GM12874 (cell line): ENCODE measurements around the gene ZNF683.

ENCODE experiments used
- TF ChIP-seq, protein P1 (sequence below): IDR thresholded peaks from 2 replicates; pipeline ENCODE4 v1.5.1; 2011; ENCODE audit warnings: low read depth, mild to moderate bottlenecking, control low read depth, low read length, moderate library complexity; ENCODE audit not compliant: insufficient read depth

Gene ZNF683

DNA sequence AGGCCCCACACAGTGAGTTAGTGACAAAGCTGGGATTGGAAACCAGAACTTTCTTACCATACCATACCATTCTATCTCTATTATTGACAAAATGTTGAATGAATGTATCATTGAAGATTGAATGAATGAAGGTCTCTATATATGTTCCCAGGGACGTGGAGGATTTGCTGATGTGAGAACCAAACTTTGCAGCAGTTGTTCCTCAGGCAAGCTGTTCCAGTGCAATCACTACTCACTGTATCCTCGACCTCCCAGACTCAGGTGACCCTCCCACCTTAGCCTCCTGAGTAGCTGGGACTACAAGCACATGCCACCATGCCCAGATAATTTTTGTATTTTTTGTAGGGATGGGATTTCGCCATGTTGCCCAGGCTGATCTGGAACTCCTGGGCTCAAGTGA, 26.5 kb upstream of the ZNF683 start:
- TF ChIP-seq, protein P1, sequence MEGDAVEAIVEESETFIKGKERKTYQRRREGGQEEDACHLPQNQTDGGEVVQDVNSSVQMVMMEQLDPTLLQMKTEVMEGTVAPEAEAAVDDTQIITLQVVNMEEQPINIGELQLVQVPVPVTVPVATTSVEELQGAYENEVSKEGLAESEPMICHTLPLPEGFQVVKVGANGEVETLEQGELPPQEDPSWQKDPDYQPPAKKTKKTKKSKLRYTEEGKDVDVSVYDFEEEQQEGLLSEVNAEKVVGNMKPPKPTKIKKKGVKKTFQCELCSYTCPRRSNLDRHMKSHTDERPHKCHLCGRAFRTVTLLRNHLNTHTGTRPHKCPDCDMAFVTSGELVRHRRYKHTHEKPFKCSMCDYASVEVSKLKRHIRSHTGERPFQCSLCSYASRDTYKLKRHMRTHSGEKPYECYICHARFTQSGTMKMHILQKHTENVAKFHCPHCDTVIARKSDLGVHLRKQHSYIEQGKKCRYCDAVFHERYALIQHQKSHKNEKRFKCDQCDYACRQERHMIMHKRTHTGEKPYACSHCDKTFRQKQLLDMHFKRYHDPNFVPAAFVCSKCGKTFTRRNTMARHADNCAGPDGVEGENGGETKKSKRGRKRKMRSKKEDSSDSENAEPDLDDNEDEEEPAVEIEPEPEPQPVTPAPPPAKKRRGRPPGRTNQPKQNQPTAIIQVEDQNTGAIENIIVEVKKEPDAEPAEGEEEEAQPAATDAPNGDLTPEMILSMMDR, result no peak

GRCh38 chr1:26395754-26396153, 23.2 kb upstream of the ZNF683 start:
- TF ChIP-seq, protein P1, result no peak

- TF ChIP-seq, protein P1, result peak; percentile 58; the same call in 1 of the 2 replicates
Measured at GRCh38 chr1:26391450-26391849, 18.9 kb upstream of the ZNF683 start.

GRCh38 chr1:26389604-26390247, 17.2 kb upstream of the ZNF683 start:
- TF ChIP-seq, protein P1, result no peak

DNA sequence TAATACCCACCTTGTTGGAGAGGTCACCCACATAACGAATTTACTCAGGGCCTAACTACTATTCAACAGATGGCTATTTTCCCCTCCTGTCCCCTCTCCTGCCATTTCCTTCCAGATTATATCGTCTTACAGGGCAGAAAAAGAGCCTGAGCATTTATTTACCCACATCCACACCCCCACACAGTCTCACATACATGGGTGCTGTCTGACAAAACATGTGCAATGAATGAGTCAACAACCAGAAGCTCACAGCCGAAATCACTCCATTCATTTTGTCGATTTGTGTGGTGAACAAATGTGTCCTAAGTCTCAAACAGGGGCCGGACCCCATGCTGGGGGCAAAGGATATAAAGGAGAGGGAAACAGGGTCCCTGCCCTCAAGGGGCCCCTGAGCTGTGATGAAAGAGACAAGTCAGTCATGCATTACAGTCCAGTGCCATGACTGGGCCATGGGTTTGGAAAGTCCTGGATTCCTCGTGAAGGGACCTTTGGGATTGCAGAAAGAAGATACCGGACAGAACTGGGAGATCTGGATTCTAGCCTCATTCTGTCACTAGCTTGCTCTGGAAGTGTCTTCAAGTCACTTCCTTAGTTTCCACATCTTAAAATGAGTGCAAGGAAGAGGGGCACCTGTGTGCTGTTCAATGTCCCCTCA, 16.4 kb upstream of the ZNF683 start:
- TF ChIP-seq, protein P1, result no peak

DNA sequence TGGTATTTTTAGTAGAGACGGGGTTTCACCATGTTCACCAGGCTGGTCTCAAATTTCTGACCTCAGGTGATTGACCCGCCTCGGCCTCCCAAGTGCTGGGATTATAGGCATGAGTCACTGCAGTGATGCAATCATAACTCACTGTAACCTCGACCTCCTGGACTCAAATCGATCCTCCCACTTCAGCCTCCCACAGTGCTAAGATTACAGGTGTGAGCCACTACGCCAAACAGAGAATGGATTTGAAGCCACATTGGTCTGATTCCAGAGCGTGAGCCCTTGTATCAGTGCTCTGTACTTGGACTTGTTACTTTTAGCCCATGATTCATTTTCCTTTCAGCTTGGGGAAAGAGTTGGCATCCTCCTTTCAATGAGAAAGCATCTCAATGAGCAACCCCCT, 14.9 kb upstream of the ZNF683 start:
- TF ChIP-seq, protein P1, result no peak

GRCh38 chr1:26384076-26384475, 11.5 kb upstream of the ZNF683 start:
- TF ChIP-seq, protein P1, result no peak
